ENCODE data around the gene INO80B. TPM values are rescaled to one million over a fixed set of nuclear protein-coding genes. Genes with fewer than 3 reads are reported as not detected.

Gene INO80B
- total RNA-seq, 4 donors from 2014 or later, result 15.9 to 75.9 (median 36.0) TPM

GRCh38 chr2:74499267-74499939 lies 44.5 kb downstream of the INO80B start, which contains the start of gene LBX2:
Gene LBX2, minus strand, starts transcription at chr2:74499603. Its CDS starts 66 bp downstream, at chr2:74499537.
- WGBS, result 0% methylated on average over 15 of the region's 65 CpGs
- H3K27ac ChIP-seq, result no peak within 1 kb of the TSS
- H3K4me1 ChIP-seq, result peaks cover 51% of the 10 kb centered on the region
- H3K4me3 ChIP-seq, result peak within 1 kb of the TSS; percentile 46
- H3K27me3 ChIP-seq, result peaks cover 61% of the 10 kb centered on the region
- H3K9me3 ChIP-seq, result no peaks in the 10 kb centered on the region
- DNase-seq (ENCODE audit: low spot score in 2 of 2), result no peak
- TF ChIP-seq POLR2AphosphoS5 (IDR thresholded peaks at IDR 0.05), result no peak
- TF ChIP-seq CTCF (IDR thresholded peaks at IDR 0.05), result no peak
- peaks cover under 1% of the 10 kb centered on the region for H3K36me3 ChIP-seq

DNA sequence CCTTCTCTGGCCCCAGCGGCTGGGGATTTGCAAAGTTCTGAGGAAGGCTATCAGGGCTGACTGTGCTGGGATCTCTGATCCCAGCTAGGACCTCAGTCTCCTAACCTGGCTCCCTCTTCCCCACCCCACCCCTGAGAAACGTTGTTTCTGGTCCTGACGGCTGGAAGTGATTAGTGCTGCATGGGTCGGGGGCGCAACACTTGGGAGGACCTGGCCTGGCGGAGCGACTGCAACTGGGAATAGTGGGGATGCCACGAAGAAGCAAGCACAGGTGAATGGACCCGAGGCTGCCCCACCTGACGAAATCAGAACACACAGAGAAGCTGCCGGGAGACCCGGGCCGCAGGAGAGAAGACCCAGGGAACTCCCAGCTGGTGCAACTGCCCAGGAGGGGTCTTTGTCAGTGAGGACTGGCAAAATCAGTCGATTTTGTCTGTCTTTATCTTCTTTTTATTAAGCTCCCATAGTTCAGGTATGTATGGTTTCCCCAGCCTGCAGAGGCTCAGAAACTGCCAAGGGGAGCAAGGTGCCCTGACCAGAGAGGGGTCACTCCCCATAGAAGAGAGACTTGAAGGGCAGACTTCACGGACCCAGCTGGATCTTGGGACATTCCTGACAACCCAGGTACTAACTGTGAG lies 45.2 kb downstream of the INO80B start:
- TF ChIP-seq POLR2AphosphoS5 (IDR thresholded peaks at IDR 0.05), result no peak
- TF ChIP-seq EP300 (IDR thresholded peaks at IDR 0.05), result no peak
- TF ChIP-seq CTCF (IDR thresholded peaks at IDR 0.05), result no peak
- no peak for TF ChIP-seq POLR2A (IDR thresholded peaks at IDR 0.05)
- DNase-seq (ENCODE audit: low spot score in 2 of 2), result no peak
- Histone ChIP-seq H3K4me3 (no peak overlapping the region), H3K27me3 (peaks cover 61% of the 10 kb centered on the region), H3K36me3 (peaks cover 7% of the 10 kb centered on the region), H3K27ac (no peak overlapping the region), H3K4me1 (peaks cover 56% of the 10 kb centered on the region), H3K9me3 (no peaks in the 10 kb centered on the region)
- WGBS, result 63% methylated on average over 6 of the region's 15 CpGs

DNA sequence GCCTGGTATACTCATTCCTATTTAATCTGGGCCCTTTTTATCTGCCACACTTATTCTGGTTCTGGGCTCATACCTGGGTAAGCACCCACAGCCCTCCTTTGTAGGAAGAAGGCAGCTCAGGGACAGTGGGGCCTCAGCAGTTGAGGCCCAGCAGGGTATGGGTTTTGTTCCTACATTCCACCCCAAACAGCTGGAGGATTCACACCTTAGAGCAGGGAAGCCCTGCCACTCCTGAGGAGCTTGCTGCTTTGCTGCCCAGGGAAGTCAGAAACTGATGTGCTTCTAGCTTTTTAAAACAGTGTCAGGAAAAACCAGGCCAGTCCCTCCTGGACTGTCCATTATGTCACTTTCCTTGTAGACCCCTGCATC lies 45.7 kb downstream of the INO80B start:
- H3K27me3 ChIP-seq, result peaks cover 61% of the 10 kb centered on the region
- peaks cover 61% of the 10 kb centered on the region for H3K4me1 ChIP-seq

DNA sequence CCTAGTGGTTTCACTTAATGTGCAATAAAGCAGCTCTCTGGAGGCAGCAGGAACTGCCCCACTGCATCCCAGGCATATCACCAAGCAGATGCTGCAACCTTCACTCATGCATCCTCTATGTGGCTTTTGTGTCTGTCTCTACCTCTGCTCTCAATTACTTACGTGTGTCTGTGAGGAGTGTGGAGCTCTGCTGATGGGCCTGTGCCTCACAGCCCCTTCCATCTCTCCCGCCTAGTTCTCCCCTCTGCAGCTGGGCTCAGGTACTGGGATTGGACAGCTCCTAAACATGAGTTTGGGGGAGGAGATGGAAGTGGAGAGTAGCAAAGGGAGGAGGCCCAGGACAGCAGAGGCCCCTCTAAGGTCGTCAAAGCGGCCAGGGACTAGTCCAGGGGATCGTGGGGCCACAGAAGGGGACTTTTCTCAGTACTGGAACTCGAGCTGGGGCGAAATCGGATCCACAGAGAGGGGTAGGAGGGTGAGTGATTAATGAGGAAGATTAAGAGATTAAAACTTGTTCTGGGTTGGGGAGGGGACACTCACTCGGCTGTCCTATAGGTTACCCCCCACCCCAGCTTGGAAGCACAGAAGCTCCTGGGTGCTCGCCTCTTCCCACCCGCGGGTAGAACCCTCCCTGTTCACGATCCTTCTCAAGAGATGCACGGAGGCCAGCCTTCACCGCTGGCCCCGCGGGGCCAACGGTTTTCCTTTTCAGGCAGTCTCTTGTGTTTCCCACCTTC lies 46.6 kb downstream of the INO80B start:
- H3K27ac ChIP-seq, result no peak overlapping the region
- no peaks in the 10 kb centered on the region for H3K9me3 ChIP-seq
- no peak for DNase-seq (ENCODE audit: low spot score in 2 of 2)
- WGBS, result 80% methylated on average over 18 of the region's 18 CpGs
- H3K4me1 ChIP-seq, result peaks cover 70% of the 10 kb centered on the region
- H3K27me3 ChIP-seq, result peaks cover 61% of the 10 kb centered on the region
- H3K36me3 ChIP-seq, result peaks cover 16% of the 10 kb centered on the region
- TF ChIP-seq POLR2A (IDR thresholded peaks at IDR 0.05), result no peak
- no peak for TF ChIP-seq POLR2AphosphoS5 (IDR thresholded peaks at IDR 0.05)
- H3K4me3 ChIP-seq, result no peak overlapping the region

More for the DNA sequence above, 45.7 kb downstream of the INO80B start:
- Histone ChIP-seq H3K4me3 (no peak overlapping the region), H3K27ac (no peak overlapping the region), H3K36me3 (peaks cover 12% of the 10 kb centered on the region), H3K9me3 (no peaks in the 10 kb centered on the region)
- TF ChIP-seq CTCF (IDR thresholded peaks at IDR 0.05) (no peak), POLR2A (IDR thresholded peaks at IDR 0.05) (no peak), EP300 (IDR thresholded peaks at IDR 0.05) (no peak), POLR2AphosphoS5 (IDR thresholded peaks at IDR 0.05) (no peak)
- DNase-seq (ENCODE audit: low spot score in 2 of 2), result no peak

- DNase-seq (ENCODE audit: low spot score in 2 of 2), result no peak
- TF ChIP-seq CTCF (IDR thresholded peaks at IDR 0.05) (no peak), EP300 (IDR thresholded peaks at IDR 0.05) (no peak), POLR2A (IDR thresholded peaks at IDR 0.05) (no peak), POLR2AphosphoS5 (IDR thresholded peaks at IDR 0.05) (no peak)
- peak overlapping the region; percentile 58 for H3K4me3 ChIP-seq
- WGBS, result 26% methylated on average over 30 of the region's 32 CpGs
- H3K4me1 ChIP-seq, result peaks cover 76% of the 10 kb centered on the region
- no peaks in the 10 kb centered on the region for H3K9me3 ChIP-seq
- peaks cover 59% of the 10 kb centered on the region for H3K27me3 ChIP-seq
- peaks cover 16% of the 10 kb centered on the region for H3K36me3 ChIP-seq
- peak overlapping the region; percentile 81 for H3K27ac ChIP-seq
Measured at GRCh38 chr2:74502147-74502719, 47.3 kb downstream of the INO80B start.
